ENCODE data around the gene ATL3. TPM values are rescaled to one million over a fixed set of nuclear protein-coding genes. Genes with fewer than 3 reads are reported as not detected.
A peak's percentile ranks its signal among the peaks of the same experiment; 100 is the strongest.

The ATL3 gene
- total RNA-seq, 2 experiments from 2014 or later, result 23.2 to 37.9 TPM

DNA sequence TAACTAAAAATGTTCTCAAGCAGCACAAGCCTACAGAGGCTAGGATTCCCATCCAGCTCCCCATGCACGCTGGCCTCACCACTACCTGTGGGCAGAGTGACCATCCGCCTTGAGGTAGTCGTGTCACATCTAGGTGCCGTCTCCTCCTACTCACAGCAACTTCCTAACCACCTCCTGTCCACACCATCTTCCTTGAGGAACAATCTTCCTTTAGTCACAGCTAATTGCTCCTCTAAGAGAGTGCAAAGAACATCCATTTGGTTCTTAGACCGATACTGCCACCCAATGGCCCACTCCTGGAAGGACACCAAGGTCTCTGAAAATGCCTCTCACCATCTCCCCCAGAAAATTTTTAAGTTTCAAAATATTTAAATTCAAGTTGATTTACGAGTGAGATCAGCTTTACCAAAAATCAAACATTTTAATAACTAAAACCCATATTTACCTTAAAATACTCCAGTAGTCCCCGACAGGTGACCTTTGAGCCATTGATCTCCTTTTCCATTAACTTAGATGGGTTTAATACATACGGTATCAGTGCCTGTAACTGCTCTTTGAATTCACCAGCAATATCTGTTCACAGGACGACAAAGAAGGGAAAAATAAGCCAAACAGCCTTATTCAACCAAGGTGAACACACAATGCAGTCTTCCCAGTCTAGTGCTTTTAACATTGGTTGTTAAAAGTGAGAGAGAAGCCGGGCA lies 35.3 kb downstream of the ATL3 start:
- peak; percentile 62 for DNase-seq (ENCODE audit: low spot score)
- CTCF ChIA-PET (ENCODE audit: unreplicated experiment), result interaction anchor here (0.7 kb wide), 1 partner anchor 157 kb away, joined by 3 read pairs; no protein-coding TSS in a partner anchor
- no peaks in the 10 kb centered on the region for H3K79me2 ChIP-seq (ENCODE audit: insufficient read depth, low read depth, low read length)
- no peaks in the 10 kb centered on the region for H4K20me1 ChIP-seq (ENCODE audit: insufficient read depth, low read length)
- H3K9me3 ChIP-seq (ENCODE audit: low read length), result no peaks in the 10 kb centered on the region
- H3K36me3 ChIP-seq (ENCODE audit: insufficient read depth, low read length), result peaks cover 71% of the 10 kb centered on the region
- intact Hi-C loops (cut with micrococcal nuclease; ENCODE audit: unreplicated experiment), result loop anchor here (1.0 to 5.0 kb wide), 2 partner anchors 101 to 157 kb away; no protein-coding TSS in a partner anchor
- BruUV-seq (replicated peaks), result no TSS peak
- POLR2A ChIA-PET, result no interaction called here
- TF ChIP-seq, protein P1, sequence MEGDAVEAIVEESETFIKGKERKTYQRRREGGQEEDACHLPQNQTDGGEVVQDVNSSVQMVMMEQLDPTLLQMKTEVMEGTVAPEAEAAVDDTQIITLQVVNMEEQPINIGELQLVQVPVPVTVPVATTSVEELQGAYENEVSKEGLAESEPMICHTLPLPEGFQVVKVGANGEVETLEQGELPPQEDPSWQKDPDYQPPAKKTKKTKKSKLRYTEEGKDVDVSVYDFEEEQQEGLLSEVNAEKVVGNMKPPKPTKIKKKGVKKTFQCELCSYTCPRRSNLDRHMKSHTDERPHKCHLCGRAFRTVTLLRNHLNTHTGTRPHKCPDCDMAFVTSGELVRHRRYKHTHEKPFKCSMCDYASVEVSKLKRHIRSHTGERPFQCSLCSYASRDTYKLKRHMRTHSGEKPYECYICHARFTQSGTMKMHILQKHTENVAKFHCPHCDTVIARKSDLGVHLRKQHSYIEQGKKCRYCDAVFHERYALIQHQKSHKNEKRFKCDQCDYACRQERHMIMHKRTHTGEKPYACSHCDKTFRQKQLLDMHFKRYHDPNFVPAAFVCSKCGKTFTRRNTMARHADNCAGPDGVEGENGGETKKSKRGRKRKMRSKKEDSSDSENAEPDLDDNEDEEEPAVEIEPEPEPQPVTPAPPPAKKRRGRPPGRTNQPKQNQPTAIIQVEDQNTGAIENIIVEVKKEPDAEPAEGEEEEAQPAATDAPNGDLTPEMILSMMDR (conservative IDR thresholded peaks at IDR 0.05; ENCODE audit: low read length), result peak; percentile 91
- no peak for TF ChIP-seq EZH2phosphoT487 (IDR thresholded peaks at IDR 0.05; ENCODE audit: borderline replicate concordance, low read depth, low read length)
- no peak overlapping the region for H2AFZ ChIP-seq (ENCODE audit: low read length)
- H3K4me3 ChIP-seq (ENCODE audit: low read depth, low read length, poor library complexity, severe bottlenecking), result no peak overlapping the region
- H3K27ac ChIP-seq (ENCODE audit: low read depth, low read length, poor library complexity, severe bottlenecking), result no peak overlapping the region
- no peaks in the 10 kb centered on the region for H3K4me1 ChIP-seq (ENCODE audit: insufficient read depth, low read length, poor library complexity, severe bottlenecking)
- H3K9me2 ChIP-seq (ENCODE audit: insufficient read depth, low read length), result no peaks in the 10 kb centered on the region
- H3K4me2 ChIP-seq (ENCODE audit: low read length), result no peak overlapping the region

DNA sequence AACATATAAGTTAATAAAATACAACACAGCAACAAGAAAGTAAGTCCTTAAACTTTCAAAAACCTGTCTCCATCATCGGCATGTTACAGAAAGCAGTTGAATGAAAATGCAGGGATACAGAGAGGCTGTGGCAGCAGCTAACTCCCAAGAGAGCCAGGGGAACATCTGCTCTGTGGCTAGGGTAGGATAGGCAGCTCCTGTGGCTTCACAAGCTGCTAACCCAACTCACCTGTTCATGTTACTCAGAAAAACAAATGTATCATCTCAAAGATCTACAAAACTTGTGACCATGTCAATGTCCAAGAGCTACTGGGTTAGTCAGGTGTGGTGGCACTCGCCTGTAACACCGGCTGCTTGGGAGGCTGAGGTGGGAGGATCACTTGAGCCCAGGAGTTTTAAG lies 41.8 kb downstream of the ATL3 start:
- TF ChIP-seq, protein P1 (conservative IDR thresholded peaks at IDR 0.05; ENCODE audit: low read length), result no peak
- no peak for TF ChIP-seq EZH2phosphoT487 (IDR thresholded peaks at IDR 0.05; ENCODE audit: borderline replicate concordance, low read depth, low read length)
- H3K9me2 ChIP-seq (ENCODE audit: insufficient read depth, low read length), result no peaks in the 10 kb centered on the region
- no peaks in the 10 kb centered on the region for H3K79me2 ChIP-seq (ENCODE audit: insufficient read depth, low read depth, low read length)
- DNase-seq (ENCODE audit: low spot score), result no peak
- CTCF ChIA-PET (ENCODE audit: unreplicated experiment), result no interaction called here
- POLR2A ChIA-PET, result interaction anchor here (0.6 kb wide), 1 partner anchor 68 kb away, joined by 3 read pairs; no protein-coding TSS in a partner anchor
- H3K4me3 ChIP-seq (ENCODE audit: low read depth, low read length, poor library complexity, severe bottlenecking), result no peak overlapping the region
- no TSS peak for BruUV-seq (replicated peaks)
- no peak overlapping the region for H2AFZ ChIP-seq (ENCODE audit: low read length)
- H4K20me1 ChIP-seq (ENCODE audit: insufficient read depth, low read length), result no peaks in the 10 kb centered on the region
- H3K36me3 ChIP-seq (ENCODE audit: insufficient read depth, low read length), result peaks cover 71% of the 10 kb centered on the region
- H3K9me3 ChIP-seq (ENCODE audit: low read length), result no peaks in the 10 kb centered on the region
- H3K4me1 ChIP-seq (ENCODE audit: insufficient read depth, low read length, poor library complexity, severe bottlenecking), result no peaks in the 10 kb centered on the region
- no peak overlapping the region for H3K27ac ChIP-seq (ENCODE audit: low read depth, low read length, poor library complexity, severe bottlenecking)
- intact Hi-C loops (cut with micrococcal nuclease; ENCODE audit: unreplicated experiment), result no loop called here
- H3K4me2 ChIP-seq (ENCODE audit: low read length), result no peak overlapping the region

DNA sequence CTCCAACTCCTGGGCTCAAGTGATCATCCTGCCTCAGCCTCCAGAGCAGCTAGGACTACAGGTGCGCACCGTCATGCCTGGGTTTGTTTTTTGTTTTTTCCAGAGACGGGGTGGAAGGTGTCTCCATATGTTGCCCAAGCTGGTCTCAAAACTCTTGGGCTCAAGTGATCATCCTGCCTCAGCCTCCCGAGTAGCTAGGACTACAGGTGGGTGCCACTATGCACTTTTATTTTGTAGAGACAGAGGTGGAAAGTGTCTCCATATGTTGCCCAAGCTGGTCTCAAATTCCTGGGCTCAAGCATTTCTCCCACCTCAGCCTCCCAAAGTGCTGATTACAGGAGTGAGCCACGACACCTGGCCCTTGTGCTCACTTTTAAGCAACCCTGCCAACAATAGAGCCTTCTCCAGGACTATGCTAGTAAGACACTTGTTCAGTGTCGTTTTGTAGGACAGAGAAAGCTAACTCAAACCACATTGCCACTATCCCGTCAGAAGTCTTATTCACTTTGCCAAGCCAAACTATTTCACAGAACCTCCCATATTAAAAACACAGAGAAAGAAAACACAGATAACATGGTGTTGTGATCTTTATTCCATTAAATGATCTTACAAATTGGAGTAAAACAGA lies 47.5 kb downstream of the ATL3 start:
- no TSS peak for BruUV-seq (replicated peaks)
- H4K20me1 ChIP-seq (ENCODE audit: insufficient read depth, low read length), result no peaks in the 10 kb centered on the region
- TF ChIP-seq EZH2phosphoT487 (IDR thresholded peaks at IDR 0.05; ENCODE audit: borderline replicate concordance, low read depth, low read length), result no peak
- TF ChIP-seq, protein P1 (conservative IDR thresholded peaks at IDR 0.05; ENCODE audit: low read length), result no peak
- no peak overlapping the region for H3K27ac ChIP-seq (ENCODE audit: low read depth, low read length, poor library complexity, severe bottlenecking)
- no peaks in the 10 kb centered on the region for H3K9me3 ChIP-seq (ENCODE audit: low read length)
- intact Hi-C loops (cut with micrococcal nuclease; ENCODE audit: unreplicated experiment), result no loop called here
- H3K79me2 ChIP-seq (ENCODE audit: insufficient read depth, low read depth, low read length), result no peaks in the 10 kb centered on the region
- H3K4me2 ChIP-seq (ENCODE audit: low read length), result no peak overlapping the region
- POLR2A ChIA-PET, result interaction anchor here (0.5 kb wide), 1 partner anchor 101 kb away, joined by 3 read pairs; no protein-coding TSS in a partner anchor
- CTCF ChIA-PET (ENCODE audit: unreplicated experiment), result no interaction called here
- DNase-seq (ENCODE audit: low spot score), result no peak
- no peaks in the 10 kb centered on the region for H3K9me2 ChIP-seq (ENCODE audit: insufficient read depth, low read length)
- peaks cover 7% of the 10 kb centered on the region for H3K4me1 ChIP-seq (ENCODE audit: insufficient read depth, low read length, poor library complexity, severe bottlenecking)
- peaks cover 21% of the 10 kb centered on the region for H3K36me3 ChIP-seq (ENCODE audit: insufficient read depth, low read length)
- no peak overlapping the region for H3K4me3 ChIP-seq (ENCODE audit: low read depth, low read length, poor library complexity, severe bottlenecking)
- no peak overlapping the region for H2AFZ ChIP-seq (ENCODE audit: low read length)
